Panc1 (cell line): ENCODE results near the gene PKD1L1.

Source experiments
- POLR2AphosphoS5 ChIP-seq: IDR thresholded peaks from 2 replicates; pipeline ENCODE4 v1.6.1; 2012; ENCODE audit warnings: mild to moderate bottlenecking, low read depth, low read length, moderate library complexity
- TCF7L2 ChIP-seq: IDR thresholded peaks from 2 replicates; pipeline ENCODE4 v1.6.1; 2011; ENCODE audit warnings: mild to moderate bottlenecking, low read depth, low read length, inconsistent platforms
- TF ChIP-seq, protein P1 (sequence below): fragments of 450-650 bp; IDR thresholded peaks from 2 replicates; pipeline ENCODE4 v1.5.1; 2017; ENCODE audit warnings: mild to moderate bottlenecking

DNA sequence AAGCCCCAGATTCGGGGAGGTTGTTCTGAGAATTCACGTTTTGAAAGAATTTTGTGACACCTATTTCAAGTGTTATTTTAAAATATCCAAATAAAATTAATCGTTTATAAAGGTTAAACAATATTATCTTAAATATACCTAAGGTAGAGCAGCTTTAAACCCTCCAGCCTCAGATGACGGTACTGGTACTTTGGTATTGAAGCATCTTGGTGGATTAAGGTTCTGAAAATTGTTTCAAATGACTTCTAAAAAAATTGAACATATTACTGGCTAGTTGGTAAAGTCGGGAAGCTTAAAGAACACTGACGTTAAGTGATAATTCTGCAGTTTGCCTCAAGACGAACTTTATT is 31.5 kb upstream of the PKD1L1 start:
- TF ChIP-seq, protein P1, sequence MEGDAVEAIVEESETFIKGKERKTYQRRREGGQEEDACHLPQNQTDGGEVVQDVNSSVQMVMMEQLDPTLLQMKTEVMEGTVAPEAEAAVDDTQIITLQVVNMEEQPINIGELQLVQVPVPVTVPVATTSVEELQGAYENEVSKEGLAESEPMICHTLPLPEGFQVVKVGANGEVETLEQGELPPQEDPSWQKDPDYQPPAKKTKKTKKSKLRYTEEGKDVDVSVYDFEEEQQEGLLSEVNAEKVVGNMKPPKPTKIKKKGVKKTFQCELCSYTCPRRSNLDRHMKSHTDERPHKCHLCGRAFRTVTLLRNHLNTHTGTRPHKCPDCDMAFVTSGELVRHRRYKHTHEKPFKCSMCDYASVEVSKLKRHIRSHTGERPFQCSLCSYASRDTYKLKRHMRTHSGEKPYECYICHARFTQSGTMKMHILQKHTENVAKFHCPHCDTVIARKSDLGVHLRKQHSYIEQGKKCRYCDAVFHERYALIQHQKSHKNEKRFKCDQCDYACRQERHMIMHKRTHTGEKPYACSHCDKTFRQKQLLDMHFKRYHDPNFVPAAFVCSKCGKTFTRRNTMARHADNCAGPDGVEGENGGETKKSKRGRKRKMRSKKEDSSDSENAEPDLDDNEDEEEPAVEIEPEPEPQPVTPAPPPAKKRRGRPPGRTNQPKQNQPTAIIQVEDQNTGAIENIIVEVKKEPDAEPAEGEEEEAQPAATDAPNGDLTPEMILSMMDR = no peak
- TF ChIP-seq POLR2AphosphoS5 (no peak), TCF7L2 (peak; percentile 76; the same call in 1 of the 2 replicates)
